ENCODE data around the gene SEMA3D.

The SEMA3D gene

DNA sequence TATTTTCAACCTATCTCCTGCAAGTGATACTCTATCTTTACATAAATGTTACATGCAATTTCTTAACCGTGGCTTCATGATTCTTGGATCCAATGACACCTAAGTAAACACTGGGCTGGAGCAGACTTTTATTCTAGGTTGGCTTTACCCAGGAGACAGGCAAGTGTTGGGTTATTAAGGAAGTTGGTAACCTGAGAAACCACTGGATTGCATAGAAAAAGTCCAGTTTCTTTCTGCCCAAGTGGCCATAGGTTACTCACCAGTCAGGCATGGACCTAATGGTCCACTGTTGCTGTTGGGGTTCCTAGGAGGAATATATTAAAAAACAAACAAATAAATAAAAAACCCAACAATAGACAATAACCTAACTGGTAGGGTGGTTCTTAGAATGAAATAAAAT is 112.8 kb downstream of the SEMA3D start:
- DNase-seq = no peak

DNA sequence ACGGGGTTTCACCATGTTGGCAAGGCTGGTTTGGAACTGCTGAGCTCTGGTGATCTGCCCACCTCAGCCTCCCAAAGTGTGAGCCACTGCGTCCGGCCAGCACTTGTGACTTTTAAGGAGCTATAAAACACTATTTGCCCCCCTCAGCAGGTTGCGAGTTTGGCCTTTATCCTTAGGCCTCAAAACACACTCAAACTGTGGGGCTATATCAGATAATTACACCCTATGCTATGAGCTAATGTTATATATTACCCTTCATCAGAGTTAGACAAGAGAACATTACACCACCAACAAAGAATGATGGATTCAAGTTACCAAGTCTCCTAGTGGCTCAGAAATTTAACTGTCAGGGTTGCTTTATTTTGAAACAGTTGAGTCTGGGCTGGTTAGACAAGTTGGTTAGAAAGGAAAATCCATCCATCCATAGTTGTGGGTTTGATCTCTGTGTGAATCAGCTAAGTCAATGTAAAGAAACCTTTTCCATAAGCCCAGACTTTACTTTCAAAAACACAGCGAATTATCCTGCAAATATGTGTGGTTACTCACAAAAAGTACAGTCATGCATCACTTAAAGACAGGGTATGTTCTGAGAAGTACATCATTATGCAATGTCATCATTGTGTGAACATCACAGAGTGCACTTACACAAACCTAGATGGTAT is 115.8 kb downstream of the SEMA3D start:
- DNase-seq = no peak

DNA sequence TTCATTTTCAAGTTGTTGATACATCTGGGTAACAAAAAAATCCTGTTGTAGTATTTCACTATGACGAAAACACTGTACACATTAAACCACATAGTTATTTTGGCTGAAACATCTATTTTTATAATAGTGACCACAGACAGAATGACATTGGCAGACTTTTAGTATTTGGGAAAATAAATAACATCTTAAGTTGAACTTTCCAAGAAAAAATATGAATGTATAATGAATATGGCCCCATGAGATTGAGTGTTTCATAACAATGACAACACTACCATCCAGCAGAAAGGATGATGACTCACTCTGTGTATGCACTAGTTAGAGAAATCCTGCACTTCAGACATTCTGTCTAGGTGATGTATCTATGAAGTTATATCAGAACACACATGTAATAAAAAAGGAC is 118.1 kb downstream of the SEMA3D start:
- DNase-seq = no peak

DNA sequence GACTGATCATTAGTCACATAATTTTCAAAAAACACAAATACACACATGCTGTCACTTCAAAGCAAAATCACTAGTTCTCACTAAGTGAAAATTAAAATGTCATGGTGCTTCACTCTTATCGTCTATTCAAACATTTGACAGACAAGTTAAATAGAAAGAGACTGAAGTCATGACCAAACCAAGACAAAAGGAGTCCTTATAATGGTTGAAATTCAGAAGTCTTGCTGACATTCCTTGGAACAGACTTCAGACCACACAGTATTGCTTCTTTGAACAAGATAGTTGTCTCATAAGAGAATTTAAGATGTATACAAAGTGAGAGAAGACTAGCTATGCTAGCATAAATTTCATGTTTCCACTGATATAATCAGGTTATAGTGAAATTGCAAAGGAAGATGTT is 119.5 kb downstream of the SEMA3D start:
- DNase-seq = no peak

DNA sequence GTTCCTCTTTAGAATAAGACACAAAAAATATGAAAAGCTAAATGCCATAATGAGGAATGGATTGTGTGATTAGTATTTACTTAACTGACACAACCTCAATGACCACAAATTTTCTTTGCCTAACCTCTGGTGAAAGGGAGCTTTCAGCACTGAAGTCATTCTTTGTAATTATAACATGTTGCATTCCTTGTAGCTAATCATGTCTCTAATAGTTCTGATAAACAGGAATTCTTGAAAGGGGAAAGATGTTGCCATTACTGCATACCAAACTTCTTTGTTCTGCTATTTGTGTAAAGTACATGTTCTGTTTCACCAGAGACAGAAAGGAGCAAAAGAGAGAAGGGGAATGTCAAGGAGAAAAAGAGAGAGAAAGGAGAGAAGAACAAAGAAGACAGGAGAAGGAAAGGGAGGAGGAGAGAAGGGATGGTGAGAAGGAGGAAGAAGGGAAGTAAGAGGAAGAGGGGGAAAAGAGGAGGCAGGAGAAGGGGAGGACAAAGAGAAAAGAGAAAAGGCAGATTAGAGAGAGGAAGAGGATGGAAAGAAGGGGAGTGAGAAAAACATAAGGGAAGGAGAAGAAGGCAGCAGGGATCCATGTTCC is 120.9 kb downstream of the SEMA3D start:
- no peak for DNase-seq

DNA sequence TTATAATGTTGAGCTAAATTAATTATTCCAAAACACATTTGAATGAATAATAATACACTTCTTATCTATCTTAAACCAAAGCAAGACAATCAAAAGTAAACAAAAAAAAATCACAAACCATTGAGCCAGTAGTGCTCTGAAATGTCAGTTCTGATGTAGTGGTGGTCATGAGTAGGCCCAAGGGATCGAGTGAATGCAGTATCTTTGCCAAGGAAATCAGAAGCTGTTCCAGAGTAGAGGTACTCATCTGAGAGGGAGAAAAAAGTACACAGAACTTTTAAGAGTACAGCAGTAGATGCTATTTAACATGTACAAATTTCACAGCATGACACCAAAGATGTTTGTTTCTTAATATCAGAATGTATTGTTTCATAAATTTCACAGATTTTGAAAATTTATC is 121.5 kb downstream of the SEMA3D start:
- DNase-seq = no peak

DNA sequence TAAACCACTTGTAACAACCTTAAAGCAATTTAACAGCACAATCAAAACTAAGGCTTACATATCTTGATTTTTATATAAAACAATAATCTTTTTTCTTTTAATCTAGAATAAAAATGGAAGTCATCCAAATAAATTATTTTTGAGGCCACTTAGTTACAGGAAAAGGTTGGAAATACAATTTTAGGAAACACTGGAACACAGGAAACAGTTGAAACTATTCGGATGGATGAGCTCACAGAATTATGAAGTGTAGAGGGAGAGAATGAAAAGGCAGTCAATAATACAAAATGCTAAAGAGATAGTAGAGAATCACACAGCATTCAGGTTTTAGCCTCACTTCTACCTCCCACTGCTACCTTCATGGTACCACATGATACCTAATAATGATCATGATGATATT is 124.2 kb downstream of the SEMA3D start:
- no peak for DNase-seq

DNA sequence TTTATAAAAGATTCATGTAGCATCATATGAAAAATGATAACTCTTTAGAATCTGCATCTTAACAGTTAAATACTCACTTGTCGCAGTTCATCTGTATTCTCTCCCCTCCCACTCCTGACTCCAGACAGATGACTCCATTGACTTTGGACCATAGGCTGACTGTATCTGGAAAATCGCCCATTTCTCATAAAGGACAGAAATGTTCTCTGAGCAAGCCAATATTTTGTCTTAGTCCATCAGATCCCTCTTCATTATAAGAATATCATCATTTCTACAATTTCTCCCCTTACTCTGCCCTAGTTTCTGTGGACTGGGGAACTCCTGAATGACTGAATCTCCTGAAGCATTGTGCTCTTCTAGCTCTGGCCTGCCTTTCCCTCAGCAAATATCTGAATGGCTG is 125.4 kb downstream of the SEMA3D start:
- no peak for DNase-seq

DNA sequence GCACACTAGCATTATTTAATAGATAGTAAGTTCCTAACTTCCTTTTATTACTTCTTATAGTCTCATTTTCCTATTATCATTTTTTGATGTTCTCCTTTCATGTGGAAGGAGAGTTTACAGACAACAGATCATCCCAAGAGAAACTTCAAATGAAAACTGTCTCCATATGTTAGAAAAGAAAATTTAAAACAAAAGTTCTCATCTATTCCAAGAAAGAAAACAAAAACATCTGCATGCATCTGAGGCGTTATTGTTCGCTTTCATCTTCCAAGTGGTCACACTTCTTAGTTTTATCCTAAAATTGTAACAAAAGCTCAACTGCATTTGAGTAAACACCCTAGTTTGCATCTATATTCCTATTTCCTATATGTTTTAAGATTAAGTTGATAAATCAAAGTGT is 126.2 kb downstream of the SEMA3D start:
- DNase-seq = no peak

DNA sequence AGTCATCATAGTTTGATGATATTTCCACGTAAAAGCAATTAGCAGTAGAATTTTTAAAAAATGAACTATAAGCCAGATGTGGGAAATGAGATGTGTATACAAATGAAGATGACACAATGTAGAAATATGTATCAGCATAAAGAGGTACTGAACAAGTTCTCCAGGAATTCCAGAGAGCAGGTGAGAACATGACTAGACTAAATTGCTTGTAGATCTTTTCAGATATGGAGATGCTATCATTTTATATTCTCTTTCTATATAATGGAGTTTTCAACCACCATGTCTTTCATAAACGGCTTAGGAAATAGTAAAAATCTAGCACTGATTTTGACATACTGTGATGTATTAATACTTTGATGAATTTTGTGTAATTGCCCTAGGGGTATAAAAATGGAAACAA is 130.9 kb downstream of the SEMA3D start:
- DNase-seq = no peak

DNA sequence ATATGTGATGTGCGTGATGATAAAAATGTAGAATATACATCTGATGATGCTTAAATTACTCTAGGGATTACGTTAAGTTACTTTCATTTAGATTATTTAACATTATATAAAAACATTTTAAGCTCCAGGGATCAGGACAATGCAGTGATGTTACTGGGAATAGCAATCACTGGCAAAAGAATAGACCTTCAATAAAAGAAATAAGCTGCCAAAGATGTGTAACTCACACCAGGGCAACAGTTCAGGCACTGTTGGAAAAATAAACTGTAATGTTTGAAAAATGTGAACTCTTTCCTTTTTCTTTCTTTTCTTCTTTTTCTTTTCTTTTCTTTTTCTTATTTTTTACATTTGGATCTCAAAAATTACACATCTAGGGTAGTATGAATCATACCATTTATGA is 131.7 kb downstream of the SEMA3D start:
- DNase-seq = no peak

DNA sequence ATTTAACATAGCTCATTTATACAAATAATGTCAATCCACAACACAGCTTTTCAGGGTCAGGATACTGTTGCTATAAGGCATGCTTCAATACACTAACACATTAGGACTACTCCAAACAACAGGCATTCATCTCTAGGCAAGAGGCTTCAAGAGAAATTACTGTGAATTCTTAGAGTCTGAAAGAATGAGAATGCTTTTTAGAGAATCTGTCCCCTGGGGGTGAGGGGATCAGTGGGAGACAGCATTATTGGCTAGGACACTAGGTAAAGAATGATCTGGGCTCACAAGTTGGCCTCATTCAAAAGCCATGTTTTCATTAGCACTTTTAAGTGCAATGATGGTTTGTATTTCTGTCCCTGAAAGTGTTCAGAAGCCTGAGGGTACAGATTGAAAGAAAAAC is 132.6 kb downstream of the SEMA3D start:
- DNase-seq = no peak

DNA sequence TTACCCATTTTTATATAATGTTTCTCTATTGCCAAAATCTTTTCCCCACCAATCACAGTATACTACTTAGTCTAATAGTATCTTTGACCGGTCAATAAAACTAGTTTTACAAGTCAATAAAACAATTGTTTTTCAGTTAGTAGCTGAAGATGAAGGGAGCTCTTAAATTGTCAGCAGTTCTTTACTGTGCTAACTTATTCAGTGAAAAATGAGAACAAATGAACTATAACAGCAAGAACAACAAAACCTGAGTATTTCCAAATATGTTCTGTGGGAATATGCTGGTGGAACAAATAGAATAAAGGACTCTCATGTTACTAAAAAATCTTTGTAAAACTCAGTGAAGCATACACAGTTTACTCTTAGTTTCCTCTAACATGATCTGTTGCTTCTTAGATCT is 134.0 kb downstream of the SEMA3D start:
- no peak for DNase-seq

DNA sequence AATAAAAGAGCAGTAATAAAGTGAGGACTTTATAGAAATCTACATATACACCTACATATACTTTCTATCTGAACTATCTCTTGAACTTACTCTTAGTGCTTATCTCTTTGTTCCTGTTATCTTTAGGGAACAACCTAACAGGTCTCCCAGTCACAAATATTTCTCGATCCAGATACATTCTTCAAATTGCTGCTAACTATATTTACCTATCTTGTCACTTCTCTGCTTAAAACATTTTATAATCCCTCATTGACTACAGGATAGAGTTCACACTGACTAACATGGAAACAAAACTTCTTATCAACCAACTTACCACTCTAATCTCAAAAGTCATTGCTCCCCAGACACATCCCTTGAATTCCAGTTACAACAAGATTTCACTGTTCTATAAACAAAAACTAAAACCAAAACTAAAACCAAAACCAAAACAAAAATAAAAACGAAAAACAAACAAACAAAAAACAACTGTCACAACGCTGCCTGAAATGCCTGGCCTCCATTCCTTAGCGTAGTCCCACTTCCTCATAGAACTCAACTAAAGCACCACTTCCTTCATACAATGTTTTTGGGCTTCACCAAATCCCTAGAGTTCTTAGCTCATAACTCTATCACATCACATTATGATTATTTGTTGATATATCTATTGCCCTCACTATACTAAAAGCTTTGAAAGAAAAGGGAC is 134.7 kb downstream of the SEMA3D start:
- DNase-seq = no peak

DNA sequence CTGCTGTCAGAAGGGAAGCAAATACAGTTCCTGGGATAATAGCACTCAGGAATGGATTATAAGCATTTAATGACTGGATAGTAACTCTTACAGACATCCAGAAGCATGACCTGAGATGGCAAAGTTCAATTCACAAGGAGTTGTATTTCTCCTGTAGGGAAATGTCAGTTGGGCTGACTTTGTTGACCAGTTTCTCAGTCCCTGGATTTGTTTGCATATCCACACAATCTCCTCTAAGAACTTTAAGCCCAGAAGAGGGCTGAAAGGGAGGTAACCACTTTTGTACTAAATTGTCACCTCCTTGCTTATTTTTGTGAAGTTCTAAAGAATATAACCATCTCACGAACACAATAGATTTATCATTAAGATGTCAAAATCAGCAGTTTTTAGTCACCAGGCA is 140.3 kb downstream of the SEMA3D start:
- no peak for DNase-seq

DNA sequence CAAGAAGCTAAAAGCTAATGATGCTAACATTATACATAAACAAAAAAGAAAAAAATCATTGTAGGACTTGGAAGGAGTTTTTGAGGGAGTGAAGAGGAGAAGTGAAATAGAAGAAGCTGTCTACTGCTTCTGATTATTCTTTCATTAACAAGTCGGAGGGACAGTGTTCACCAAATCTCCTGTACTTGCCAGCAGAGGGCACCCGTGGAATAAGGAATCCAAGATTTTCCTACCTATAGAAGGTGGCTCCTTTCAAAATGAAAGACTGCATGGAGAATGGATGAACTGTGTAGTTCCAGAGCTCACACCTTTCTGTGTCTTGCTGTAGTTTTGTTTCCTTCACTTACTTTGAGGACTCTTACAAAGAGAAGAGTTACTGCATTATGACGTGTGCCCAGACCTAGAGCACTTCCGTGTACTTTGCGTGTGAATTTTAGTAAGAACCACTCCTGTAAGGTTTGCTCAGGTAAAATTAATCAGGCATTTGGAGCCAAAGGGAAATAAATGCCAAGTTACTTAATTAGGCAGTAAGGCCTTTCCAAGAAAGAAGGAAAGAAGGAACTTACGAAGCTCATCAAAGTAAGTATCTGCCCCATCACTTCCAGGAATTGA is 145.1 kb downstream of the SEMA3D start:
- DNase-seq = peak; percentile 6

DNA sequence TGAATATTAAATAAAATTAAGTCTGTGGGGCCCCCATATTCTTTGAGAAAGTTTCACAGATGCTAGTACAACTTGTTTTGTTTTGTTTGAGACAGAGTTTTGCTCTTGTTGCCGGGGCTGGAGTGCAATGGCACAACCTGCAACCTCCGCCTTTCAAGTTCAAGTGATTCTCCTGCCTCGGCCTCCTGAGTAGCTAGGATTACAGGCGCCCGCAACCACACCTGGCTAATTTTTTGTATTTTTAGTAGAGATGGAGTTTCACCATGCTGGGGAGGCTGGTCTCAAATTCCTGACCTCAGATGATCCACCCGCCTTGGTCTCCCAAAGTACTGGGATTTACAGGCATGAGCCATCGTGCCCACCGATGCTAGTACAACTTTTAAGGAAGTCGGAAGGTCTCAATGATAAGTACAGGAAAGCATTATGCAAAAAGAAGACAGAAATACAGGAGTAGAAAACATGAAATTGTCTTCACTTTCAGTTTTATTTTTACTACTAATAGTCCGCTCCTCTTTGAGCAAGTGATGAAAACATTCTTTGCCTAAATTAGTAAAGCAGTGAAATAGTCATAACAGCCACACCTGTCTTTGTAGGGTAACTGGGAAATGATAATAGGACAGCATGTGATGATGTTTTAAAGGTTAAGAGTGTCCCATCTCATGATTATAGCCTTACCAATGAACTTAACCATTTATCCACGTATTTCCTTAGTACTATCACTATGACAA is 147.5 kb downstream of the SEMA3D start:
- no peak for DNase-seq

DNA sequence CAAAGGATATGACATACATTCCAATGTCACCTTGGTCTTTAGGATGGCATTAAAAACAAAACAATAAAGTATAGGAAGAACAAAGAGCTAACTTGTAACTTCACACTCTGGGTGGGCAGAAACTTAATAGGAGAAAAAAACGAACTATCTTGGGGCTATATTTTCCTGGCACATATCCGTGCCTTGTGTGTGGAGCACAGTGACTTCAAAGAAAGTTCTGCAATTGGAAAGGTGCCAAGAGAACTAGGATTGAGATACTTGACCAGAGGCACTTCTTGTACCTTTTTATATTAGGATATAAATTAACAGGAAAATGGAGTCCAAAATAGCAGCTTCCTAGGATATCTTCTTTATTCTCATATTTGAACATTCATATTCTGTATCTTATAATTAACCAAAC is 148.4 kb downstream of the SEMA3D start:
- no peak for DNase-seq

DNA sequence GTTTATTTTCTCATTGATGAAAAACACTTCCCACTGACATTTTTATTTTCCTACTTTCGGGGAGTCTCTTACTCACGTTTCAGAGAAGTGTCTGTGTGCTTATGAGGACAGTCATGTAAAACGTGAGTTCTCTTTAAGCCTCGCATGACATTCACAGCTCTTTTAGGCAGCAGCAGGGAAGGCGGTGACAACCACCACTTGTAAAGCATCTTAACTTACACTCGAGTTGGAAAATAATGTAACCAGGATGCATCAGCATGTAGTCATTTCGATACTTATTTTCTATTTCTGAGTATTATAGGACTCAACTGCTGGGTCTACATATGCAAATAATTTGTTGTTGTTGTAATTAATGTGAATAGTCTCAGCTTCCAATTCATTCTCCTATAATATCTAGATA is 153.6 kb downstream of the SEMA3D start:
- DNase-seq = no peak

DNA sequence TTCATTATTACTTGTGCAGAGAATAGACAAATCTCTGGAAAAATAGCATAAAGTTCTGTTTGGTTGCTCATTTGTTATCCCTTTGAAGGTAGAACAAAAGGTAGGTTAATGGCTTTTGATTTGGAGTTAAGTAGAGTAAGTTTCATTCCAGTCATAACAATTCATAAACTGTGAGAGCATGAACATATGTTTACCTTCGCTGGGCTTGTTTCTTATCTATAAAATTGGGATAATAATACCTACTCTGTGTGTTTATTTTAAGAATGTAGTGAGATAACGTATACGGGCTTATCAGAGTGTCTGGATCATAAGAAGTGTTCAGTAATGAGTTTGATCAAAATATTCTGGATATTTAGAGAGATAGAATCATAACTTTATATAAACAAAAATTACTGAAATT is 155.4 kb downstream of the SEMA3D start:
- no peak for DNase-seq

DNA sequence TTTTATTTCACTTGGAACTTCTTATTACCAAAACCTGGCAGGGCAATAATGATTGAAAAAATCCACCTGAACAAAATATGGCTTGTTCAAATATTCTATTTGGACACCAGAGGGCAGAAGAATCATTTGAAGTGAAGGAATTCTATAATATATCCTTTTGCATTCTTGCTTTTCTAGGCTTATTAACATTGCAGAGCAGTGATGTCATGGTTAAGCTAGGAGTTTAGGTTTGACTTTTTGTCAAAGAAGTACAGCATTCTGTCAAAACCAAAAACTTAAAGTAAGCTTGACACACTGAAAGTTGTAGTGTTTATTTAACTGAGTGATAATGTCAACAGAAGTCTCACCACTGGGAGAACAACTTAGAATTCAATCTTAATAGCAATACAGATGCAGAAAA is 156.0 kb downstream of the SEMA3D start:
- no peak for DNase-seq

DNA sequence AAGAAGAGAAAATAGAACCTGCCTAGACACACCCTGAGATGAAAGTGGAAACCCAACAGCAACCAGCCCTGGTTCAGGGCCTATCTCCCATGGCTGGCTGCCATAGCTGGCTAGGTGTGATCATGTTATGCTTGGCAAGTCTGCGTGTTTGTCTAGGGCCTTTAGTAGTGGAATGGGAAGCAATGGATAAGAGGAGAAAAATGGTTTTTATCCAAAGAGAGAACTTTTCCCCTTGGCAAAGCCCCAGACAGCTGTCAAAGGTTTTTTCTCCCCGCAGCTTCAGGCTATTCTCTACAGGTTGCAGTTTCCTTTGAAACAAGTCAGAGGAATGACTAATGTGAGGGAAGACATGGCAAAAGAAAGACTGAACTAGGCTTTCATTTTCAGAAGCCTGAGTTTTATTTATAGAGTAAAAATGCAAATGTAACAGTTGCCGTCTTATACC is 161.5 kb downstream of the SEMA3D start:
- DNase-seq = no peak

DNA sequence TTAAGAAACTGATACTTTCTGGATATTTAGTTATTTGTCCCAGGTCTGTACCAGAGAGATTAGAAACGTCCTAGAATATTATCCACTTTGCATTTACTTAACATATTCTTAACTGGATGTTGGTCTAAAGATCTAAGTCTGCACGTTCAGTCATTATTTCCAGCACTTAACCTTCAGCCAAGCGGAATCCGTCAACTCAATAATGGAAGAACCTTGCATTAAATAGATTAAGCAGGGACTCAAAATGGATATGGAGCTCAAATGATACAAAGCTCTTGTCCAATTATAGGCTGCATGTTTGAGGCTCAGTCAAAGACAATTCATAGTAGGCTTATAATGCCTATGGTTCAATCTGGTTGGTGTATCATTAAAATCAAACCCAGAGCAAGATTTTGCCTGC is 162.9 kb downstream of the SEMA3D start:
- no peak for DNase-seq
